ENCODE data around the gene NCOR1.

GRCh38 chr17:16262201-16262600 lies 46.9 kb upstream of the NCOR1 start:
- TF ChIP-seq MAX (CRISPR knock-in tag; IDR thresholded peaks at IDR 0.05) = no peak
- TF ChIP-seq USF1 (CRISPR knock-in tag; IDR thresholded peaks at IDR 0.05) = no peak
- TF ChIP-seq ESRRA (CRISPR knock-in tag; IDR thresholded peaks at IDR 0.05; ENCODE audit: borderline replicate concordance) = no peak
- TF ChIP-seq GTF2I (CRISPR knock-in tag; conservative IDR thresholded peaks at IDR 0.05) = no peak
- TF ChIP-seq, protein P1, sequence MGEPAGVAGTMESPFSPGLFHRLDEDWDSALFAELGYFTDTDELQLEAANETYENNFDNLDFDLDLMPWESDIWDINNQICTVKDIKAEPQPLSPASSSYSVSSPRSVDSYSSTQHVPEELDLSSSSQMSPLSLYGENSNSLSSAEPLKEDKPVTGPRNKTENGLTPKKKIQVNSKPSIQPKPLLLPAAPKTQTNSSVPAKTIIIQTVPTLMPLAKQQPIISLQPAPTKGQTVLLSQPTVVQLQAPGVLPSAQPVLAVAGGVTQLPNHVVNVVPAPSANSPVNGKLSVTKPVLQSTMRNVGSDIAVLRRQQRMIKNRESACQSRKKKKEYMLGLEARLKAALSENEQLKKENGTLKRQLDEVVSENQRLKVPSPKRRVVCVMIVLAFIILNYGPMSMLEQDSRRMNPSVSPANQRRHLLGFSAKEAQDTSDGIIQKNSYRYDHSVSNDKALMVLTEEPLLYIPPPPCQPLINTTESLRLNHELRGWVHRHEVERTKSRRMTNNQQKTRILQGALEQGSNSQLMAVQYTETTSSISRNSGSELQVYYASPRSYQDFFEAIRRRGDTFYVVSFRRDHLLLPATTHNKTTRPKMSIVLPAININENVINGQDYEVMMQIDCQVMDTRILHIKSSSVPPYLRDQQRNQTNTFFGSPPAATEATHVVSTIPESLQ (CRISPR knock-in tag; IDR thresholded peaks at IDR 0.05) = no peak
- TF ChIP-seq, protein P2, sequence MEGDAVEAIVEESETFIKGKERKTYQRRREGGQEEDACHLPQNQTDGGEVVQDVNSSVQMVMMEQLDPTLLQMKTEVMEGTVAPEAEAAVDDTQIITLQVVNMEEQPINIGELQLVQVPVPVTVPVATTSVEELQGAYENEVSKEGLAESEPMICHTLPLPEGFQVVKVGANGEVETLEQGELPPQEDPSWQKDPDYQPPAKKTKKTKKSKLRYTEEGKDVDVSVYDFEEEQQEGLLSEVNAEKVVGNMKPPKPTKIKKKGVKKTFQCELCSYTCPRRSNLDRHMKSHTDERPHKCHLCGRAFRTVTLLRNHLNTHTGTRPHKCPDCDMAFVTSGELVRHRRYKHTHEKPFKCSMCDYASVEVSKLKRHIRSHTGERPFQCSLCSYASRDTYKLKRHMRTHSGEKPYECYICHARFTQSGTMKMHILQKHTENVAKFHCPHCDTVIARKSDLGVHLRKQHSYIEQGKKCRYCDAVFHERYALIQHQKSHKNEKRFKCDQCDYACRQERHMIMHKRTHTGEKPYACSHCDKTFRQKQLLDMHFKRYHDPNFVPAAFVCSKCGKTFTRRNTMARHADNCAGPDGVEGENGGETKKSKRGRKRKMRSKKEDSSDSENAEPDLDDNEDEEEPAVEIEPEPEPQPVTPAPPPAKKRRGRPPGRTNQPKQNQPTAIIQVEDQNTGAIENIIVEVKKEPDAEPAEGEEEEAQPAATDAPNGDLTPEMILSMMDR (IDR thresholded peaks at IDR 0.05) = no peak
- TF ChIP-seq NR1H2 (CRISPR knock-in tag; IDR thresholded peaks at IDR 0.05) = no peak
- no peak for TF ChIP-seq ZNF532 (CRISPR knock-in tag; IDR thresholded peaks at IDR 0.05; ENCODE audit: borderline replicate concordance)
- TF ChIP-seq ELF4 (CRISPR knock-in tag; IDR thresholded peaks at IDR 0.05; ENCODE audit: low read depth) = no peak

Measured in WTC11 (cell line).